ENCODE measurements around the gene HSPA6. TPM values are rescaled to one million over a fixed set of nuclear protein-coding genes. Genes with fewer than 3 reads are reported as not detected.

Gene HSPA6
- total RNA-seq, 1 donor from 2014 or later: 0.98 TPM

DNA sequence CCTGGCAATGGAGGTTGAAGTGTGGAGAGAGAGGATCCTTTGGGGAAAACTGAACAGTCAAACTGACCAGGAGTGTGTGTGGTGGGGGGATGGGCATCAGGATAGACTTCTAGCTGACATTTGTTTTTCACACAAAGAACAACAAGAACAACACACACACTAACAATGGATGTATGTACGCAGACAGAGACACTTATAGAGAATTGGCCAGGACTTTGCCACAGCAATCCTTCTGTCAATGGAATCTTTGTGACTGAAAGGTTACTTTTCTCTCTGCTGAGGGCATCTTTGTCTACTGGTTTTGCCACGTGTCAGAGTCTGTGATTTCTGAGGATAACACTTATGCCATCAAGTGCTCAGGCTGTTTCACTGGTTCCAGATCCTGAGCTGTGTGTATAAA lies 31.5 kb upstream of the HSPA6 start:
- Histone ChIP-seq H3K9me3 (no peaks in the 10 kb centered on the region), H3K36me3 (no peaks in the 10 kb centered on the region), H3K27ac (no peak overlapping the region), H3K27me3 (no peaks in the 10 kb centered on the region), H3K4me3 (no peak overlapping the region), H3K4me1 (no peaks in the 10 kb centered on the region)
- TF ChIP-seq POLR2AphosphoS5 (IDR thresholded peaks at IDR 0.05; ENCODE audit: insufficient read depth in 1 of 2, low read depth in 1 of 2): no peak
- TF ChIP-seq, protein P1, sequence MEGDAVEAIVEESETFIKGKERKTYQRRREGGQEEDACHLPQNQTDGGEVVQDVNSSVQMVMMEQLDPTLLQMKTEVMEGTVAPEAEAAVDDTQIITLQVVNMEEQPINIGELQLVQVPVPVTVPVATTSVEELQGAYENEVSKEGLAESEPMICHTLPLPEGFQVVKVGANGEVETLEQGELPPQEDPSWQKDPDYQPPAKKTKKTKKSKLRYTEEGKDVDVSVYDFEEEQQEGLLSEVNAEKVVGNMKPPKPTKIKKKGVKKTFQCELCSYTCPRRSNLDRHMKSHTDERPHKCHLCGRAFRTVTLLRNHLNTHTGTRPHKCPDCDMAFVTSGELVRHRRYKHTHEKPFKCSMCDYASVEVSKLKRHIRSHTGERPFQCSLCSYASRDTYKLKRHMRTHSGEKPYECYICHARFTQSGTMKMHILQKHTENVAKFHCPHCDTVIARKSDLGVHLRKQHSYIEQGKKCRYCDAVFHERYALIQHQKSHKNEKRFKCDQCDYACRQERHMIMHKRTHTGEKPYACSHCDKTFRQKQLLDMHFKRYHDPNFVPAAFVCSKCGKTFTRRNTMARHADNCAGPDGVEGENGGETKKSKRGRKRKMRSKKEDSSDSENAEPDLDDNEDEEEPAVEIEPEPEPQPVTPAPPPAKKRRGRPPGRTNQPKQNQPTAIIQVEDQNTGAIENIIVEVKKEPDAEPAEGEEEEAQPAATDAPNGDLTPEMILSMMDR (IDR thresholded peaks at IDR 0.05): no peak
- no peak for TF ChIP-seq POLR2A (IDR thresholded peaks at IDR 0.05)
- no peak for DNase-seq (ENCODE audit: extremely low spot score in 2 of 2)
- intact Hi-C loops (cut with DNase I): no loop called here

DNA sequence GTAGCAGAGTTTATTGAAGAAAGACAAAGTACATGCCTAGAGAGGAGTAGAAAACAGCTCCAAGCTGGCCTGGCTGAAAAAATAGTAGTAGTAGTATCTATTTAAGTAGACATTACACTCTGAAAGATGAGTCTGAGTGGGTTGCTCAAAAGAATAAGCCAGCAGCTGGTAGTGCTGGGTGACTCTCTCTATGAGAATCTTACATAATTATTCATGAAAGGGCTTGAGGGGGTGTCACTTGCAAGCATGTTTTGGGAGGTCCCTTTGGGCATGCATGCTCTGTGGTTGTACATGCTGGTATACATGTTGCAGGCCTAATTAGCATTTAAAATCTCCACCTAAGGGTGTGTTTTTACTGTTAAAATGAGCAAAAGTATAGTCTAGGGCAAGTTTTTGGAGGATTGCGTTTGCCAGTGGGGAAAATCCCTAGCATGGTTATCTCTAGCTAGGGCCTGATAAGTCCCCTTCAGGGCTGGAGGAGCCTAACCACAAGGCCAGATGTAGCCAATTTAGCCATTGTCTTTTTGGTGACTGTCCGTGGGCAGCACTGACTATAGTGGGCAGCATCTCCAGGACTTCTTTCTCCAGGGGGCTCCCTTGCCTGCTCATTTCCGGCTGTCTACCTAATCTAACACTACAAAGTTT lies 30.1 kb upstream of the HSPA6 start:
- H3K4me1 ChIP-seq: no peaks in the 10 kb centered on the region
- H3K27me3 ChIP-seq: no peaks in the 10 kb centered on the region
- no peak for TF ChIP-seq POLR2AphosphoS5 (IDR thresholded peaks at IDR 0.05; ENCODE audit: insufficient read depth in 1 of 2, low read depth in 1 of 2)
- TF ChIP-seq, protein P1 (IDR thresholded peaks at IDR 0.05): no peak
- no peak for TF ChIP-seq POLR2A (IDR thresholded peaks at IDR 0.05)
- DNase-seq (ENCODE audit: extremely low spot score in 2 of 2): no peak
- no peak overlapping the region for H3K4me3 ChIP-seq
- no peaks in the 10 kb centered on the region for H3K9me3 ChIP-seq
- H3K27ac ChIP-seq: no peak overlapping the region
- no peaks in the 10 kb centered on the region for H3K36me3 ChIP-seq
- intact Hi-C loops (cut with DNase I): no loop called here

DNA sequence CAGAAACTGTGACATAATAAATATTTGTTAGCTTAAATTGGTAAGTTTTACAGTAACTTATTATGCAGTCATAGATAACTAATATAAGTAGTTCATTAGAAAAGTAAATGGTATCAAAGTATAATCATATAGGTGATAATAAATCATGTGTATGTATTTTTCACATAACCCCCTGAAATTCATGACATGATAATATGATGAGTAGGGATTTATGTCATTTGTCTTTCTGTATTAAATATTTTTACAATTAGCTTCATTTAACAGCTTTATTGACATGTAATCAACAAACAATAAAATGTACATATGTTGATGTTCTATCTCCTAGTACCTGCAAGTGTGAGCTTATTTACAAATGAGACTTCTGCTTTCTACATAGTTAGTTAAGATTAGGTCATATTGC lies 28.9 kb upstream of the HSPA6 start:
- TF ChIP-seq POLR2A (IDR thresholded peaks at IDR 0.05) (no peak), POLR2AphosphoS5 (IDR thresholded peaks at IDR 0.05; ENCODE audit: insufficient read depth in 1 of 2, low read depth in 1 of 2) (no peak)
- no peak overlapping the region for H3K4me3 ChIP-seq
- no peaks in the 10 kb centered on the region for H3K9me3 ChIP-seq
- intact Hi-C loops (cut with DNase I): no loop called here
- no peak overlapping the region for H3K27ac ChIP-seq
- no peak for DNase-seq (ENCODE audit: extremely low spot score in 2 of 2)
- H3K4me1 ChIP-seq: no peaks in the 10 kb centered on the region
- H3K36me3 ChIP-seq: no peaks in the 10 kb centered on the region
- H3K27me3 ChIP-seq: no peaks in the 10 kb centered on the region

DNA sequence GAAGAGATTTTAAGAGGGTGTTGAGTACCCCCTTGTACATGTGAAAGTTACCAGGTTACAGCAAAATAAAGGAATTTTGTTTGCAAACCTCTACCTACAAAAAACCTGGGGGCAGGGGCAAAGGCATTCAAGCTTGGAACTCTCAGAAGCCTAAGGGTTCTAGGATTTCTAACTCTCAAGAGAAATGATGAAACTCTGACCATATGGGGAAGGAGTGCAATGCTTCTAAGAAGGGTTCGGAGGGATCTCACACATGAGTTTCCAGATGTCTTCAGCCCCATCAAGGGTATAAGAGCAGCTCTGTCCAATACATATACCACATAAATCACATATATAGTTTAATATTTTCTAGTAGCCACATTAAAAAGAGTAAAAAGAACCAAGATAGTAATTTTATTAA lies 26.4 kb upstream of the HSPA6 start:
- H3K36me3 ChIP-seq: no peaks in the 10 kb centered on the region
- no peaks in the 10 kb centered on the region for H3K27me3 ChIP-seq
- no peak overlapping the region for H3K4me3 ChIP-seq
- no peak for DNase-seq (ENCODE audit: extremely low spot score in 2 of 2)
- no peaks in the 10 kb centered on the region for H3K9me3 ChIP-seq
- no peak for TF ChIP-seq POLR2AphosphoS5 (IDR thresholded peaks at IDR 0.05; ENCODE audit: insufficient read depth in 1 of 2, low read depth in 1 of 2)
- TF ChIP-seq POLR2A (IDR thresholded peaks at IDR 0.05): no peak
- TF ChIP-seq, protein P1 (IDR thresholded peaks at IDR 0.05): no peak
- no peaks in the 10 kb centered on the region for H3K4me1 ChIP-seq
- H3K27ac ChIP-seq: no peak overlapping the region
- intact Hi-C loops (cut with DNase I): no loop called here

GRCh38 chr1:161498646-161499045 lies 25.7 kb upstream of the HSPA6 start:
- intact Hi-C loops (cut with DNase I): no loop called here
- DNase-seq (ENCODE audit: extremely low spot score in 2 of 2): no peak
- H3K27me3 ChIP-seq: no peaks in the 10 kb centered on the region
- TF ChIP-seq, protein P1 (IDR thresholded peaks at IDR 0.05): no peak
- TF ChIP-seq POLR2A (IDR thresholded peaks at IDR 0.05) (no peak), POLR2AphosphoS5 (IDR thresholded peaks at IDR 0.05; ENCODE audit: insufficient read depth in 1 of 2, low read depth in 1 of 2) (no peak)
- no peaks in the 10 kb centered on the region for H3K9me3 ChIP-seq
- H3K36me3 ChIP-seq: no peaks in the 10 kb centered on the region
- no peak overlapping the region for H3K27ac ChIP-seq
- no peak overlapping the region for H3K4me3 ChIP-seq
- no peaks in the 10 kb centered on the region for H3K4me1 ChIP-seq
